ENCODE data around the gene PALLD.

PALLD gene

DNA sequence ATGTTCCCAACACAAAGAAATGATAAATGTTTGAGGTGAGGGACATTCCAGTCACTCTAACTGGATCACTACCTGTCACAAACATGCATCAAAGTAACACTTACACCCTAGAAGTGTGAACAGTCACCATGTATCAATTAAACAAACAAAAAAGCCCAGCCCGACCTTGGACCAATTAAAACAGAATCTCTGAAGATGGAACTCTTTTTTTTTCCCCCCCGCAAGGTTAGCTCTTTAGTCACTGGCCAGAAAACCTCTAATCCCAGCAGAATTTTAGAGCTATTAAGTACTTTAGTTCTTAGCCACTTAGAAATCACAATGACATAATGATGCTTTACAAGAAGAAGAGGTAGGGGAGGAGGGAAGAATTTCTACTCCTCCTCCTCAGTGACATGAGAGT, 154.5 kb downstream of the PALLD start:
- H3K4me3 ChIP-seq (ENCODE audit: low read length), result no peak overlapping the region

DNA sequence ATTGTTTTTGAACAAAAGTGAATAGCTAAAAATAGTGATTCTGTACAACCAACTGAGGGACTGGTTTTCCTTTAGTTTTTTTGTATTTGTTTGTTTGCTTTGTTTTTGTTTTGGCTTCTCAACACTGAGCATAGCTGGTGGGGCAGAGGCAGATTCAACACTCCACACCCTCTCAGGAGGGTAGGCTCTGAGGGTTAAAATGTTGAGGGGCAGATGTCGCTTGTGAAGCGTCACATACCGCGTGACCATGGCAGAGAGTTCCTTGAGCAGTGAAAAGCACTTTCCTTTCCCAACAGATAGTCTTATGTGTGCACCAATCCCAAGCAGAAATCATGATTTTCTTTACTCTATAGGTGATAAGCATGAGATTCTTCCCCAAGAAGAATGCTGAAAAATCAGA, 155.0 kb downstream of the PALLD start:
- no peak overlapping the region for H3K4me3 ChIP-seq (ENCODE audit: low read length)
- DNase-seq (ENCODE audit: low read depth, low spot score), result no peak

More for the DNA sequence above, 154.5 kb downstream of the PALLD start:
- DNase-seq (ENCODE audit: low read depth, low spot score), result no peak

DNA sequence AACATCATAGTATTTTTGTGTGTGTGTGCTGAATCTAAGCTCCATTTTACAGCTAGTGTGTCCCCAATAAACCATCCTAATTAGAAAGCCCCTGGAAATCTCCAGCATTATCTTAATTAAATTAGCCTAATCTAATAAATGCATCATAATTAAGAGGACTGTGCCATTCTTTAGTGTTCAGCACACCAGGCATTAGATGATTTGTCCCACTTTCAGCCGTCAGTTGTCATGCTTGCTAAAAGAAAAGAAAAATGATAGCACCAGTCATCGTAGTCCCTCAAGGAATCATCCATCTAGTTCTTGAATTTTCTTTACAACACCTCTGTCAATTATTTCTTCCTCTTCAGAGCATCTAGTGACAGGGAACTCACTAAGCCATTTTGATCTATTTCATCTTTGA, 155.9 kb downstream of the PALLD start:
- no peak overlapping the region for H3K4me3 ChIP-seq (ENCODE audit: low read length)
- DNase-seq (ENCODE audit: low read depth, low spot score), result no peak

DNA sequence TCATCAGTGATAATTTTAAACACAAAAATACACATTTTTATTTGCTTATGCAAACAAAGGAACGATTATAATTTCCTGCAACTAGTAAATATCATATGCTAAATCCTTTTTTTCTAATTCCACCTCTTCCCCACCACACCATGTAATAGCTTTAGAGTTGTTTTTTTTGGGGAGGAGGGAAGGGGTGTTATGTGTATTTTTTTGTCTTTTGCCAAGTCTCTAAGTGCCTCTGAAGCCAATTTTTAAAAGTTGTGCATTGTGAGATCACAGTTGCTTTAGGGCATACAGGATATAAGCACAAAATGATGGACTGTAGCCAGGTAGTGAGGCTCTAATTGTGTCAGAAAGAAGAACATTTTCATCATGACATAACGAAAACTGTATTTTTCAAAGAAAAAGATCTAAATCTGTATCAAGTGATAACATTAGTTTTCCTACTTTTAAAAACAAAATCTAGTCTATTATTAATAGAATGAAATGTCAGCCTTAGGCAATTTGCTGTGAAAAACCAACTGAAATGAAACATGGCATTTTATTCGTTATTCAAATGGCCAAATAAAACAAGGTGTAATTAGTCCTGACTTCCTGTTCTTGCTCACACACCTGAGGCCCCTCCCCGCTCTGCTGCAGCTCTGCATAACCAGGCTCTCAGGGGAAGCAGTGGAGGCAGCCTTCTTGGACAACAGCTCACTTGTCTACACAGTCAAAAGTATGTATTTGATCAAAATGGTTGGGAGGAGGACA, 157.4 kb downstream of the PALLD start:
- no peak overlapping the region for H3K4me3 ChIP-seq (ENCODE audit: low read length)
- no peak for DNase-seq (ENCODE audit: low read depth, low spot score)

- H3K4me3 ChIP-seq (ENCODE audit: low read length), result no peak overlapping the region
- no peak for DNase-seq (ENCODE audit: low read depth, low spot score)
Observed at GRCh38 chr4:168654848-168655174, 158.0 kb downstream of the PALLD start.

GRCh38 chr4:168655182-168655581, 158.3 kb downstream of the PALLD start:
- no peak overlapping the region for H3K4me3 ChIP-seq (ENCODE audit: low read length)
- DNase-seq (ENCODE audit: low read depth, low spot score), result no peak

- DNase-seq (ENCODE audit: low read depth, low spot score), result no peak
- H3K4me3 ChIP-seq (ENCODE audit: low read length), result no peak overlapping the region
Observed at GRCh38 chr4:168656055-168656660, 159.3 kb downstream of the PALLD start.

DNA sequence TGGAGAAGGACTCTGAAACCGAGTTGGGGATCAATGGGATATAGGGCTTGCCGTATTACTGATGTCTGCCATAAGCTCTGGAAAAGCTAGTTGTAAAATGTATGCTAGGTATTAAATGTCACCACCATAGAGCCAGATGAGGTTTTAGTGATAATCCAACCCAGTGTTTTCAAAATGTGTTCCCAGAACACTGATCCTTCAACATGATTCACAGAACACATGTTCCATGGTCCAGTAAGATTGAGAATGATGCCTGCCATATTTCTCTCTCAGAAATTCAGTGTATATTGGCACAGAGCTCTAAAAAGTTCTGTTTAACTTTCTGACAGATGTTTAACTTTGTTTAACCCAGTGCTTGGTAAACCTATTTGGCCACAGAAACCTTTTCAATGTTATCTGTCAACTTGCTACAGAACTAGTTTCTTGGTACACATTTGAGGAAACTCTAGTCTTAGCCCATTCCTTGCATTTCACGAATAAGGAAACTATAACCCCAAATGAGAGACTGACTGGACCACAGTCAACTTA, 160.2 kb downstream of the PALLD start:
- no peak overlapping the region for H3K4me3 ChIP-seq (ENCODE audit: low read length)
- DNase-seq (ENCODE audit: low read depth, low spot score), result no peak

- no peak for DNase-seq (ENCODE audit: low read depth, low spot score)
- no peak overlapping the region for H3K4me3 ChIP-seq (ENCODE audit: low read length)
Observed at GRCh38 chr4:168658751-168659150, 161.9 kb downstream of the PALLD start.

GRCh38 chr4:168659741-168660465, 163.1 kb downstream of the PALLD start:
- no peak overlapping the region for H3K4me3 ChIP-seq (ENCODE audit: low read length)
- no peak for DNase-seq (ENCODE audit: low read depth, low spot score)

DNA sequence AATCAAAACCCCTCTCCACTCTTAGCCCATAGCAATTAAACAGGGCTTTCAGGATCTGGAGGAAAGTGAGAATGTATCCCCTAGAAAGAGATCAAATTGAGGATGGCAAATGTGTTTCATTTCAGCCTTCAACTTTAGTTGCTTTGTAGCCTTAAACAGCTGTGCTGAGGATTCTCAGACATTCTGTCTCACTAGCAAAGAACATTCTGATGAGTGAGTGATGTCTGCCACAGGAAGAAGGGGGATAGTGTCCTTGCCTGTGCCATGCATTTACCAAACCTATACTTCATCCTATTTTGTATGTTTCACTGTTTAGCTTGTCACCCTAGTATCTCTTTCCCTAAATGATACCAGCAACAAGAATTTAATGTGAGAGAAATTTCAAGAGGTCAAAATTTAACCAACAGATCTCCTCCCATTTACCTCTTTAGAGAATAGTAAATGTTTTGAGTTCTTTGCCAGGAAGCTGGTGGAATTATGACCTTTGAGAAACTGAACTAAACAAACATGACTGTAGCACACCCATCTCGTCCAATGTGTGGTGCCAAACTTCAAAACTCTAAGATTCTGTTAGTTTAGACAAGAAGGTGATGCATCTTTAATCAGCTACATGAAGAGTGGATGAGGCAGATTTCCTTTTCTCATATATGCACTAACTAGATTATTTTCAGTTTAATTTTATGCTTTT, 165.6 kb downstream of the PALLD start:
- DNase-seq (ENCODE audit: low read depth, low spot score), result no peak
- H3K4me3 ChIP-seq (ENCODE audit: low read length), result no peak overlapping the region

DNA sequence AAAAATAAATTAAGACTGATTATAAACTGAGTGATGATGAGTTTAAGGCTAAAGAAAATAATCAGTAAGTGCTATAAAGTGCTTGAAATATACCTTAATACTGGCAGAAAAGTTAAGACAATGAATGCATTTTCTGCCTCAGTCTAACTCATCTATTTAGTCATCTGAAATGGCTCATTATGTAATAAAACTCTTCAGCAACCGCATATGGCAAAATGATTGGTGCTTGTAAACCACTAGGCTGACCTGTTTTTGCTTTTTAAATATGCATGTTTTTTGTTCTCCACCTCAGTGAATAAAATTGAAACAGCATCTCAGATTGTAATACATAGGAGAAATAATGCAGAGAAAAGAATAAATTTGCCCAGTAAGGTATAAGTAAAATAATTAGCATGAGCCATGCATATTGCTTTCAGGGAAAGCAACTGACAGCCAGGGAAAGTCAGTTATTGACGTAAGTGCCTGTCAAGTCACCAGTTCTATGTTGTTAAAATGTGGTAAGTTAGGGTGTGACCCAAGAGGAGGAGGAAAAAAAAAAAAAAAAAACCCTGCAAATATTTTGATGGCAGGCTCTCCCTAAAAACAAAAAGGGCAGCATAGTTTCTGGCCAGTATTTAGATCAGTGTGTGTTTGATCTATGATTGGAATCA, 167.5 kb downstream of the PALLD start:
- no peak overlapping the region for H3K4me3 ChIP-seq (ENCODE audit: low read length)
- DNase-seq (ENCODE audit: low read depth, low spot score), result no peak

DNA sequence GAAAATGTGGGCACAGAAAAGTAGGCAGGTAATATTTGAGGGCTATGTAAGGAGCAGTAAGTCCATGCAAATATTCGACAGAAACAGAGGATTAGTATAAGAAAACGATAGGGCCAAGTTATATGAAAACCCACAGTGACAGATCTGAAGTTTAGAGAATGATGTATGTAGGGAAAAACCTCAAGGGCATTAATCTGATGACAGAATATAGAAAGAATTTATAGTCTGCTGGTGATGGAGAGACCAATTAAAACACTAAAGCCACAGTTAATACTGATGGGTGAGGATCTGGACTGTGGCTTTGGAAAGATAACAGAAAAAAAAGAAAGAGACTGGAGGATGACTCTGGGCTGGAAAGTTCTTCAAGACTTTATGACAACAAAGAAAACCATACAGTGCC, 169.7 kb downstream of the PALLD start:
- DNase-seq (ENCODE audit: low read depth, low spot score), result no peak
- no peak overlapping the region for H3K4me3 ChIP-seq (ENCODE audit: low read length)

DNA sequence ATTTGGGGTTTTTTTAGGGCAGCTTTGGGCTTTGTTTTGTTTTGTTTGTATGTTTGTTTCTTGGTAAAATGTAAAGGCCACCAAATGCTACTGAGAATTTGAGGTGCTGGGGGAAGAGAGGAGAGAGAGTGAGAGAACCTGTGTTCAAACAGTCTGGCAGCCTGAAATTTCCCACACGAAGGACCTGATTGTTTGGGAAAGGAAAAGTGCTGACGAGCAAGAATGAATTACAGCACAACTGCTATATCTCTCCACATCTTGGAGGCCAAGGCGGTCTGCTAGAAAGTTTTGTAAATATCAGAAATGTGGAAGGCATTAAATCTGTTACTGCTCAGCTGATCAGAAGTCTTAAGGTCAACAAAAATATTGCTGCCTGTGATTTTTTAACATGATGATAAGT, 170.5 kb downstream of the PALLD start:
- no peak for DNase-seq (ENCODE audit: low read depth, low spot score)
- H3K4me3 ChIP-seq (ENCODE audit: low read length), result no peak overlapping the region

DNA sequence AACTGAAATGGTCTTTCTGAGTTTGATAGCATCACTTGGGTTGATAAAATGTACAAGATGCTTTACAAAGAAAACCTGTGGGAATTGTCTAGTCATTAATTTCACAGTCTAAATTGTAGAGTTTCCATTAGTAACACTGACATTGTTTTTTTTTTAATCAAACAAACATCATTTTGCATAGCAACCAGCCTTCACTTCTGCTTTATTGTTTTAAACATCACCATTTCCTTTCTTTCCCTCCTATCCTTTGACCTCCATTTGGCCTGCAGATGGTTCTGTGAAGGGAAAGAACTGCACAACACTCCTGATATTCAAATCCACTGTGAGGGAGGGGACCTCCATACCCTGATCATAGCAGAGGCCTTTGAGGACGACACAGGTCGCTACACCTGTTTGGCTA, 171.1 kb downstream of the PALLD start:
- no peak for DNase-seq (ENCODE audit: low read depth, low spot score)
- H3K4me3 ChIP-seq (ENCODE audit: low read length), result no peak overlapping the region

- no peak for DNase-seq (ENCODE audit: low read depth, low spot score)
- H3K4me3 ChIP-seq (ENCODE audit: low read length), result no peak overlapping the region
Observed at GRCh38 chr4:168673476-168673875, 176.6 kb downstream of the PALLD start.

- no peak overlapping the region for H3K4me3 ChIP-seq (ENCODE audit: low read length)
- DNase-seq (ENCODE audit: low read depth, low spot score), result no peak
Observed at GRCh38 chr4:168674077-168674747, 177.4 kb downstream of the PALLD start.

- DNase-seq (ENCODE audit: low read depth, low spot score), result no peak
- H3K4me3 ChIP-seq (ENCODE audit: low read length), result no peak overlapping the region
Observed at GRCh38 chr4:168674866-168675265, 178.0 kb downstream of the PALLD start.

DNA sequence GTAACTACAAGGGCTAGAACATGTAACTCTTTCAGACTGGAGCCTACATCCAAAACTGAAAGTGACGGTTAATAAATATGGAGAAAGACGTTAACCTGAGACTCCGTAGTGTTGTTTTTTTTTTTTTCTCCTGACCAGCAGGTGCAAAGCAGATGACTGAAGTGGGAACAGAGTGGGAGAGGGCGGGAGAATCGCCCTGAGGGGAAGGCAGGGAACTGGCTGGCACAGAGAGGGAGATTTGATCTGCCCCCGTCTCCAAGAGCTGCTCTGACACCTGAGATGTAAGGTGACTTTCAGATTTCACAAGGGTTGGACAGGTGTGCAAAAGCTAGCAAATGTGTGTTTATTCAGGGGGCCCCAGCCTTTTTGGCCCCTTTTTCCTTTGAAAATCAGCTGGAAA, 180.2 kb downstream of the PALLD start:
- no peak for DNase-seq (ENCODE audit: low read depth, low spot score)
- H3K4me3 ChIP-seq (ENCODE audit: low read length), result no peak overlapping the region
